HEK293 (cell line): Measurements from ENCODE around the gene NRG2.

Experiments
- CTCF ChIA-PET: fragments of 350-600 bp; formaldehyde crosslinking; extraction: SDS; loops from one replicate; lab custom pipeline; 2021; ENCODE audit warnings: antibody characterized with exemption; lab: Yijun Ruan, JAX
- POLR2A ChIA-PET: fragments of 300-600 bp; formaldehyde crosslinking; extraction: SDS; loops from one replicate; lab custom pipeline; 2020; ENCODE audit warnings: antibody characterized with exemption, inconsistent platforms; lab: Yijun Ruan, JAX
- H3K27ac ChIP-seq: fragments of 200-500 bp; sonication (Bioruptor generic); 2 replicates; pipeline ENCODE4 v1.5.1; 2014; ENCODE audit warnings: low read depth, low read length, control low read depth, inconsistent platforms; ENCODE audit errors: extremely low read depth
- H3K36me3 ChIP-seq, 2 experiments: fragments of 200-500 bp in 1 of 2; sonication (Bioruptor generic) in 1 of 2; 1 replicate in 1 of 2; 2 replicates in 1 of 2; pipeline ENCODE4 v1.5.1; 2014 to 2017; ENCODE audit warnings: inconsistent platforms in 2 of 2, low read length in 2 of 2; ENCODE audit not compliant: control insufficient read depth in 2 of 2, insufficient read depth in 1 of 2
- H3K4me1 ChIP-seq: fragments of 200-500 bp; sonication (Bioruptor generic); 2 replicates; pipeline ENCODE4 v1.5.1; 2014; ENCODE audit warnings: mild to moderate bottlenecking, low read length, inconsistent platforms; ENCODE audit not compliant: control insufficient read depth, insufficient read depth
- H3K4me3 ChIP-seq: 2 replicates; pipeline ENCODE4 v1.5.1; 2011; ENCODE audit warnings: low read depth, mild to moderate bottlenecking, control low read depth, low read length, moderate library complexity
- H3K9me3 ChIP-seq: fragments of 200-500 bp; sonication (Bioruptor generic); 2 replicates; pipeline ENCODE4 v1.5.1; 2014; ENCODE audit warnings: low read depth, low read length, inconsistent platforms; ENCODE audit not compliant: control insufficient read depth, insufficient read depth
- GLIS1 ChIP-seq: fragments of 450-650 bp; formaldehyde crosslinking; IDR thresholded peaks from 2 replicates; pipeline ENCODE4 v1.5.1; 2016; ENCODE audit warnings: missing biosample characterization, missing genetic modification characterization
- GLIS2 ChIP-seq: fragments of 450-650 bp; formaldehyde crosslinking; IDR thresholded peaks from 2 replicates; pipeline ENCODE4 v1.5.1; 2016; ENCODE audit warnings: missing biosample characterization, missing genetic modification characterization
- OVOL3 ChIP-seq: fragments of 450-650 bp; formaldehyde crosslinking; IDR thresholded peaks from 2 replicates; pipeline ENCODE4 v1.5.1; 2016; ENCODE audit warnings: missing biosample characterization, missing genetic modification characterization
- SCRT2 ChIP-seq: fragments of 450-650 bp; formaldehyde crosslinking; IDR thresholded peaks from 2 replicates; pipeline ENCODE4 v1.5.1; 2016; ENCODE audit warnings: missing biosample characterization, missing genetic modification characterization
- TCF7L2 ChIP-seq: IDR thresholded peaks from 2 replicates; pipeline ENCODE4 v1.6.1; 2011; ENCODE audit warnings: low read depth, mild to moderate bottlenecking, inconsistent platforms, low read length, moderate library complexity, borderline replicate concordance
- ZEB2 ChIP-seq: fragments of 450-650 bp; formaldehyde crosslinking; IDR thresholded peaks from 2 replicates; pipeline ENCODE4 v1.5.1; 2016; ENCODE audit warnings: missing biosample characterization, missing genetic modification characterization
- ZNF292 ChIP-seq: fragments of 450-650 bp; formaldehyde crosslinking; IDR thresholded peaks from 2 replicates; pipeline ENCODE4 v1.5.1; 2016; ENCODE audit warnings: low read depth, missing biosample characterization, missing genetic modification characterization, borderline replicate concordance
- ZNF311 ChIP-seq: fragments of 450-650 bp; formaldehyde crosslinking; IDR thresholded peaks from 2 replicates; pipeline ENCODE4 v1.5.1; 2017; ENCODE audit warnings: missing biosample characterization, missing genetic modification characterization, borderline replicate concordance
- ZNF350 ChIP-seq: fragments of 450-650 bp; formaldehyde crosslinking; IDR thresholded peaks from 2 replicates; pipeline ENCODE4 v1.5.0; 2017; ENCODE audit warnings: missing biosample characterization, mild to moderate bottlenecking, missing genetic modification characterization
- ZNF416 ChIP-seq: fragments of 450-650 bp; formaldehyde crosslinking; IDR thresholded peaks from 2 replicates; pipeline ENCODE4 v1.5.1; 2016; ENCODE audit warnings: missing biosample characterization, missing genetic modification characterization
- ZNF548 ChIP-seq: fragments of 450-650 bp; formaldehyde crosslinking; IDR thresholded peaks from 2 replicates; pipeline ENCODE4 v1.5.1; 2016; ENCODE audit warnings: missing biosample characterization, missing genetic modification characterization
- ZNF654 ChIP-seq: fragments of 450-650 bp; formaldehyde crosslinking; IDR thresholded peaks from 2 replicates; pipeline ENCODE4 v1.5.1; 2016; ENCODE audit warnings: low read depth, missing biosample characterization, missing genetic modification characterization
- ZNF677 ChIP-seq: fragments of 450-650 bp; IDR thresholded peaks from 2 replicates; pipeline ENCODE4 v1.5.0; 2018; ENCODE audit warnings: missing biosample characterization, mild to moderate bottlenecking, missing genetic modification characterization, moderate library complexity
- ZNF701 ChIP-seq: fragments of 450-650 bp; formaldehyde crosslinking; IDR thresholded peaks from 2 replicates; pipeline ENCODE4 v1.5.1; 2016; ENCODE audit warnings: missing biosample characterization, missing genetic modification characterization
- TF ChIP-seq, protein P1 (sequence below): fragments of 450-650 bp; formaldehyde crosslinking; IDR thresholded peaks from 2 replicates; pipeline ENCODE4 v1.5.1; 2016; ENCODE audit warnings: missing biosample characterization, missing genetic modification characterization

The NRG2 gene

DNA sequence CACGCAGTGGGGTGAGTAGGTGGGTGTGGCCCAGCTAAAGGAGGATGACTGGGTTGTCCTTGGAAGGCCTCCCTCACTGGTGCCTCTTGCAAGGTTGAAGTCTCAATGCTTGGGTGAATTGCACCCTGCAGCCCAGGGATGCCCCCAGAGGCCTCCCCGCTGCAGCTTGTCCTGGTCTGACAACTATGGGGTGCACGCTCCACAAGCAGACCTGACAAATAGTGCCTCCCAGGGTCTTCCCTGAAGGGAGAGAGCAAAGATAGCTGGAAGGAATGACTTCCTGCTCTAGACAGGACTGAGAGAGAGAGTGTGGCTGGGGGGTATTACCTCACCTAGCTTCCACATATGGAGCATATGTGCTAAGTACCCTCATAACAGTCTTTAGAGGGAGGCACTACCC lies 245.8 kb downstream of the NRG2 start:
- ChIA-PET CTCF (interaction anchor here (2.3 to 4.9 kb wide), 2 partner anchors 10 to 171 kb away, joined by 16 to 43 read pairs; no protein-coding TSS in a partner anchor), POLR2A (no interaction called here)
- Histone ChIP-seq H3K36me3 (no peaks in the 10 kb centered on the region), H3K27ac (no peak overlapping the region), H3K4me1 (no peaks in the 10 kb centered on the region), H3K4me3 (no peak overlapping the region), H3K9me3 (no peaks in the 10 kb centered on the region)
- no peak for TF ChIP-seq ZNF292 (tag by site-specific recombination)
- TF ChIP-seq SCRT2 (tag by site-specific recombination) = no peak
- no peak for TF ChIP-seq ZNF654 (tag by site-specific recombination)
- no peak for TF ChIP-seq TCF7L2
- TF ChIP-seq, protein P1, sequence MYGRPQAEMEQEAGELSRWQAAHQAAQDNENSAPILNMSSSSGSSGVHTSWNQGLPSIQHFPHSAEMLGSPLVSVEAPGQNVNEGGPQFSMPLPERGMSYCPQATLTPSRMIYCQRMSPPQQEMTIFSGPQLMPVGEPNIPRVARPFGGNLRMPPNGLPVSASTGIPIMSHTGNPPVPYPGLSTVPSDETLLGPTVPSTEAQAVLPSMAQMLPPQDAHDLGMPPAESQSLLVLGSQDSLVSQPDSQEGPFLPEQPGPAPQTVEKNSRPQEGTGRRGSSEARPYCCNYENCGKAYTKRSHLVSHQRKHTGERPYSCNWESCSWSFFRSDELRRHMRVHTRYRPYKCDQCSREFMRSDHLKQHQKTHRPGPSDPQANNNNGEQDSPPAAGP = no peak
- no peak for TF ChIP-seq ZNF677 (tag by site-specific recombination)
- no peak for TF ChIP-seq ZNF311
- TF ChIP-seq ZNF548 (tag by site-specific recombination) = no peak
- no peak for TF ChIP-seq OVOL3 (tag by site-specific recombination)
- no peak for TF ChIP-seq ZNF701
- TF ChIP-seq ZNF416 (tag by site-specific recombination) = no peak
- no peak for TF ChIP-seq ZNF350
- TF ChIP-seq ZEB2 (tag by site-specific recombination) = no peak
- peak; percentile 58 for TF ChIP-seq GLIS2 (tag by site-specific recombination)
- TF ChIP-seq GLIS1 (tag by site-specific recombination) = peak; percentile 95
